ENCODE results near the gene ORAI1.
"Not testable (repeated sequence)": the region's sequence is repeated elsewhere in the genome, so short reads cannot be mapped to it uniquely, and the experiment has no call there.

The ORAI1 gene

GRCh38 chr12:121638298-121639202 is 12.2 kb downstream of the ORAI1 start:
- no peak for FAIRE-seq
- no peak for DNase-seq (ENCODE audit: extremely low spot score, insufficient read length, low read depth)

- DNase-seq (ENCODE audit: extremely low spot score, insufficient read length, low read depth) (no peak), FAIRE-seq (no peak)
Measured at GRCh38 chr12:121641343-121641630, 15.0 kb downstream of the ORAI1 start.

GRCh38 chr12:121648458-121649028 is 22.2 kb downstream of the ORAI1 start:
- DNase-seq (ENCODE audit: extremely low spot score, insufficient read length, low read depth) (no peak), FAIRE-seq (no peak)

- FAIRE-seq, result no peak
Measured at GRCh38 chr12:121649322-121649721, 23.0 kb downstream of the ORAI1 start.

GRCh38 chr12:121649819-121650353 is 23.6 kb downstream of the ORAI1 start:
- no peak for FAIRE-seq

More at GRCh38 chr12:121649322-121649721, 23.0 kb downstream of the ORAI1 start:
- DNase-seq (ENCODE audit: extremely low spot score, insufficient read length, low read depth), result no peak

GRCh38 chr12:121651320-121651719 is 25.0 kb downstream of the ORAI1 start:
- FAIRE-seq, result no peak
- no peak for DNase-seq (ENCODE audit: extremely low spot score, insufficient read length, low read depth)

More at GRCh38 chr12:121649819-121650353, 23.6 kb downstream of the ORAI1 start:
- DNase-seq (ENCODE audit: extremely low spot score, insufficient read length, low read depth), result no peak

- no peak for DNase-seq (ENCODE audit: extremely low spot score, insufficient read length, low read depth)
- FAIRE-seq, result no peak
Measured at GRCh38 chr12:121652767-121653497, 26.6 kb downstream of the ORAI1 start.

- FAIRE-seq, result no peak
- DNase-seq (ENCODE audit: extremely low spot score, insufficient read length, low read depth), result no peak
Measured at GRCh38 chr12:121653999-121654398, 27.7 kb downstream of the ORAI1 start.

GRCh38 chr12:121656122-121656521 is 29.8 kb downstream of the ORAI1 start:
- no peak for FAIRE-seq
- no peak for DNase-seq (ENCODE audit: extremely low spot score, insufficient read length, low read depth)

GRCh38 chr12:121657305-121658008 is 31.1 kb downstream of the ORAI1 start:
- DNase-seq (ENCODE audit: extremely low spot score, insufficient read length, low read depth) (no peak), FAIRE-seq (no peak)

GRCh38 chr12:121661353-121662105 is 35.2 kb downstream of the ORAI1 start:
- not testable (repeated sequence) for FAIRE-seq; DNase-seq (ENCODE audit: extremely low spot score, insufficient read length, low read depth)

GRCh38 chr12:121663610-121663929 is 37.2 kb downstream of the ORAI1 start:
- FAIRE-seq, result no peak
- DNase-seq (ENCODE audit: extremely low spot score, insufficient read length, low read depth), result no peak

- not testable (repeated sequence) for FAIRE-seq; DNase-seq (ENCODE audit: extremely low spot score, insufficient read length, low read depth)
Measured at GRCh38 chr12:121666829-121667228, 40.5 kb downstream of the ORAI1 start.

GRCh38 chr12:121668750-121669520 is 42.6 kb downstream of the ORAI1 start:
- FAIRE-seq (no peak), DNase-seq (ENCODE audit: extremely low spot score, insufficient read length, low read depth) (no peak)

- DNase-seq (ENCODE audit: extremely low spot score, insufficient read length, low read depth) (no peak), FAIRE-seq (no peak)
Measured at GRCh38 chr12:121669521-121669900, 43.2 kb downstream of the ORAI1 start, which contains the start of gene MORN3. Gene MORN3, minus strand, starts transcription at chr12:121669654. Its CDS starts 171 bp downstream, at chr12:121669483.

- no peak for DNase-seq (ENCODE audit: extremely low spot score, insufficient read length, low read depth)
- no peak for FAIRE-seq
Measured at GRCh38 chr12:121673013-121673511, 46.7 kb downstream of the ORAI1 start.

GRCh38 chr12:121676190-121676589 is 49.9 kb downstream of the ORAI1 start:
- no peak for DNase-seq (ENCODE audit: extremely low spot score, insufficient read length, low read depth)

GRCh38 chr12:121678305-121678704 is 52.0 kb downstream of the ORAI1 start:
- DNase-seq (ENCODE audit: extremely low spot score, insufficient read length, low read depth), result no peak
- FAIRE-seq, result no peak

More at GRCh38 chr12:121676190-121676589, 49.9 kb downstream of the ORAI1 start:
- FAIRE-seq, result no peak

Measured in GM18507 (cell line).